Measurements from ENCODE around the gene TMEM94. TPM values are rescaled to one million over a fixed set of nuclear protein-coding genes. Genes with fewer than 3 reads are reported as not detected.

The TMEM94 gene
- total RNA-seq, 1 experiment from 2014 or later: 61.4 TPM

GRCh38 chr17:75498039-75498725, 41.7 kb downstream of the TMEM94 start:
- Histone ChIP-seq H2BK5ac (ENCODE audit: insufficient read length, low read length) (no peak overlapping the region), H2BK12ac (ENCODE audit: insufficient read length, low read depth, low read length) (no peak overlapping the region), H3K56ac (ENCODE audit: insufficient read length, low read depth, low read length) (no peak overlapping the region), H3K18ac (ENCODE audit: insufficient read length, low read depth, low read length) (no peak overlapping the region), H3K4me2 (ENCODE audit: insufficient read depth, insufficient read length, low read length) (no peak overlapping the region), H3K27me3 (ENCODE audit: insufficient read depth, low read length) (no peaks in the 10 kb centered on the region), H3K79me2 (ENCODE audit: insufficient read depth, low read length) (no peaks in the 10 kb centered on the region), H3K79me1 (ENCODE audit: insufficient read depth, low read depth, low read length, poor library complexity, severe bottlenecking) (no peaks in the 10 kb centered on the region), H4K5ac (ENCODE audit: insufficient read length, low read depth, low read length) (no peak overlapping the region), H3K14ac (ENCODE audit: insufficient read depth, low read length) (no peak overlapping the region), H3K9ac (ENCODE audit: extremely low read depth, insufficient read length, low read length) (no peak overlapping the region), H3K23ac (ENCODE audit: insufficient read length, low read depth, low read length) (no peak overlapping the region), H3T11ph (ENCODE audit: low read length) (no peak overlapping the region), H4K91ac (ENCODE audit: insufficient read length, low read depth, low read length) (no peak overlapping the region), H2AK5ac (ENCODE audit: insufficient read length, low read length) (no peak overlapping the region), H2BK120ac (ENCODE audit: low read depth, low read length, poor library complexity, severe bottlenecking) (no peak overlapping the region), H2AFZ (ENCODE audit: low read length) (no peak overlapping the region), H4K20me1 (ENCODE audit: control insufficient read depth, insufficient read depth, insufficient read length) (no peaks in the 10 kb centered on the region), H3K4me1 (ENCODE audit: insufficient read depth, low read length) (no peaks in the 10 kb centered on the region), H2BK20ac (ENCODE audit: low read depth, low read length, poor library complexity, severe bottlenecking) (no peak overlapping the region), H3K23me2 (ENCODE audit: insufficient read length, low read depth, low read length, poor library complexity, severe bottlenecking) (no peaks in the 10 kb centered on the region), H3K4ac (ENCODE audit: low read depth, low read length) (no peak overlapping the region), H4K8ac (replicated peaks; ENCODE audit: insufficient read length, low read depth, low read length) (no peak overlapping the region), H3K9me3 (ENCODE audit: control insufficient read depth, low read depth, low read length) (no peaks in the 10 kb centered on the region), H2BK15ac (ENCODE audit: low read depth, low read length) (no peak overlapping the region), H3K27ac (ENCODE audit: insufficient read length, low read depth, low read length) (no peak overlapping the region)
- DNase-seq: no peak
- Mint-ChIP-seq H3K36me3 (ENCODE audit: insufficient read depth in 1 of 3, low read depth in 3 of 3) (peaks cover 0 to 49% (median 43%) of the 10 kb centered on the region in 3 experiments; a peak in 5 of 7 replicates), H3K9me3 (no peaks in the 10 kb centered on the region), H3K27me3 (ENCODE audit: low read depth) (no peaks in the 10 kb centered on the region; the same call in 1 of the 2 replicates), H3K4me3 (no peak overlapping the region), H3K4me1 (no peaks in the 10 kb centered on the region), H3K27ac (peak overlapping the region in 1 of 3 experiments; percentile 72; a peak in 2 of 7 replicates)
- no CpG with 5 or more reads among the region's 21 CpGs for WGBS (ENCODE audit: extremely low coverage, insufficient read length, low lambda C conversion rate)
- no peak for TF ChIP-seq CTCF (conservative IDR thresholded peaks at IDR 0.05)
